Mononuclear cell (primary cell): ENCODE data around the gene TXNRD1. TPM values are rescaled to one million over a fixed set of nuclear protein-coding genes. Genes with fewer than 3 reads are reported as not detected.

ENCODE experiments used
- H3K27me3 ChIP-seq: 2 replicates; pipeline ENCODE4 v1.6.0; 2011; ENCODE audit warnings: low read length, control low read depth; ENCODE audit not compliant: insufficient read depth
- H3K4me1 ChIP-seq: 2 replicates; pipeline ENCODE4 v1.5.1; 2011; ENCODE audit warnings: mild to moderate bottlenecking, low read length, control low read depth; ENCODE audit not compliant: insufficient read depth
- H3K4me3 ChIP-seq: 2 replicates; pipeline ENCODE4 v1.5.1; 2011; ENCODE audit warnings: mild to moderate bottlenecking, low read length, moderate library complexity
- H3K9me3 ChIP-seq: 2 replicates; pipeline ENCODE4 v1.5.1; 2011; ENCODE audit warnings: low read depth, mild to moderate bottlenecking, control low read depth, low read length
- total RNA-seq: library from RNA; depleted of rRNA; stranded (reverse); fragments of >200 nt; gene quantifications from one replicate; pipeline ENCODE4 v1.2.3, GENCODE V29; 2012

TXNRD1 gene
- total RNA-seq, 1 donor, result 69.9 TPM

DNA sequence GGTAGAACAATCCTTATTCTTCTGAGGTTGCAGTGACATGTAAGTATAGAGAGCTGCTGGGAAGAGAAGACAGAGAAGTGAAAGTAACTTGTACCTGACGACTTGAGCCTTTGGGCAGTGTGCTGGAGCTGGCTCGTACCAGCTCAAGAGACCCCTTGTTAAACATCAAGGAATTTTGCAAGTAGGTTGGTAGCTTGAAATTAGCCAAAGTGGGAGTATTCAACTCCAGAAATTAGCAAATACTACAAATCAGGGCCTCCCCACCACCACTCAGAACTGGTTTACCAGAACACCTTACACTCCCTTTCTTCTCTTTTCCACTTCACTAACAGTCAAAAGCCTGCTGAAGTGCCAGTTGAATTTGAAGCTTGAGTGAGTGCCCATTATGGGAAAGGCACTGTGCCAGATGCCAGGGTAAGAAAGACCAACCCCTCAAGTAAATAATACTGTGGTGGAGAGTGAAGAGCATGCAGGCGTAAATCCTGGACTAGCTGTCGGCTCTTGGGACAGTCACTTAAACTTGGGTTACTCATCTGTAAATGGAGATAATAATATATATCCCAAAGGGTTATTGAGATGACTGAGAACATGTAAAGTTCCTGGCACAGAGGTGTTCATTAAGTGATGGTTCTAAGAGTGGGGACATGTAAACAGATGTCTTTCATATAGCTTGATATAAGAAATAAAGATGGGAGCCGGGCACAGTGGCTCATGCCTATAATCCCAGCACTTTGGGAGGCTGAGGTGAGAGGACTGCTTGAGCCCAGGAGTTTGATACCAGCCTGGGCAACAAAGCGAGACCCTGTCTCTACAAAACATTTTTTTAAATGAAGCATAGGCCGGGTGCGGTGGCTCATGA, 60.9 kb downstream of the TXNRD1 start:
- no peaks in the 10 kb centered on the region for H3K27me3 ChIP-seq
- H3K4me3 ChIP-seq, result no peak overlapping the region
- H3K9me3 ChIP-seq, result no peaks in the 10 kb centered on the region
- H3K4me1 ChIP-seq, result peaks cover 8% of the 10 kb centered on the region

DNA sequence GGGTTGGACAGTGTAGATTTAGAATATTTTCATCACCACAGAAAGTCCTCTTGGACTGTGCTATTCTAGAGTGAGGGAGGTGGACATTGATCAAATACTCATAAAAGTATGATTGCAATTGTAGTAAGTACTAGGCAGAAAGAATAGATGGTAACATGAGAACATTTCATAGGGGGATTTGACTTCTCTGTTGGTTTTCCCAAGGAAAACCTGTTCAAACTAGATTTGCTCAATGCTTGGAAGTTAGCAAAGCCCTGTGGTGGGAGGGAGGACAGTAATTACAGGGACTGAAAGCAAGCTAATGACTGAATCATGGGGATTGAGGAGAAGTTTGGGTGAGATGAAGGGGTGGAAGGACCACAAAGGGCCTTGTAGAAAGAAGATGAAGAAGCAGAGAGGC, 63.6 kb downstream of the TXNRD1 start:
- Histone ChIP-seq H3K27me3 (no peaks in the 10 kb centered on the region), H3K4me1 (peaks cover 8% of the 10 kb centered on the region), H3K9me3 (no peaks in the 10 kb centered on the region), H3K4me3 (no peak overlapping the region)

DNA sequence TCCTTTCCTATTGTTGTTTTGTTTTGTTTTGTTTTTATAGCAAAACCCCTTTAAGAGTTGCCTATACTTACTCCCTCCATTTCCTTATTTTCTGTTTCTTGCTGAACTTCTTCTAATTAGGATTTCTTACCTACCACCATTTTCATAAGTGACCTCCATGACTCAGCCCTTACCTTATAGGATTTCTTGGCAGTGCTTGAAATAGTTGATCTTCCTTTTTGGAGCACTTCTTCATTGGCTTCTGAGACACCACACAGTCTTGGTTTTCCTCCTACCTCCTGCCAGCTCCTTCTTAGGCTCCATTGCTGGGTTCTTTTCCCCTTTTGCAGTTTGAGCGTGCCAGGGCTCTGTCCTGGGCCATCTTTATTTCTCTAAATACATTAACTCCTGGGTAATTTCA, 64.5 kb downstream of the TXNRD1 start:
- Histone ChIP-seq H3K27me3 (no peaks in the 10 kb centered on the region), H3K4me3 (no peak overlapping the region), H3K9me3 (no peaks in the 10 kb centered on the region), H3K4me1 (peaks cover 8% of the 10 kb centered on the region)

- no peak overlapping the region for H3K4me3 ChIP-seq
- no peaks in the 10 kb centered on the region for H3K9me3 ChIP-seq
- no peaks in the 10 kb centered on the region for H3K27me3 ChIP-seq
- peaks cover 10% of the 10 kb centered on the region for H3K4me1 ChIP-seq
Measured at GRCh38 chr12:104280717-104281458, 65.3 kb downstream of the TXNRD1 start.

DNA sequence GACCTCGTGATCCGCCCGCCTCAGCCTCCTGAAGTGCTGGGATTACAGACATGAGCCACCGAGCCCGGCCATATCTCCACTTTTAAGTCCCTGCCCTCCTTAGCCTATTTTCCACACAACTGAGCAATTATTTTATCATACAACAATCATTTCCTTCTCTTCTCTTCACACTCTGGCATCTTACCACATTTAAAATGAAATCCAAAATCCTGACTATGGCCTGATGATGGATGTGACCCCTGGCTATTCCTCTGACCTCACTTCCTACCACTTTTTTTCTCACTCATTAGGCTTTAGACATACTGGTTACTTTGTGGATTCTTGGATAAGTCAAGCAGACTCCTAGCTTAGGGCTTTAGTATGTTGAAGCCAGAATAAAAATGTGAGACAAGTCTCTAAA, 66.1 kb downstream of the TXNRD1 start:
- Histone ChIP-seq H3K9me3 (no peaks in the 10 kb centered on the region), H3K27me3 (no peaks in the 10 kb centered on the region), H3K4me3 (no peak overlapping the region), H3K4me1 (peaks cover 10% of the 10 kb centered on the region)

- Histone ChIP-seq H3K4me3 (no peak overlapping the region), H3K27me3 (no peaks in the 10 kb centered on the region), H3K9me3 (no peaks in the 10 kb centered on the region), H3K4me1 (peaks cover 11% of the 10 kb centered on the region)
Measured at GRCh38 chr12:104282109-104282508, 66.5 kb downstream of the TXNRD1 start.

- no peak overlapping the region for H3K4me3 ChIP-seq
- peaks cover 34% of the 10 kb centered on the region for H3K4me1 ChIP-seq
- no peaks in the 10 kb centered on the region for H3K9me3 ChIP-seq
- H3K27me3 ChIP-seq, result no peaks in the 10 kb centered on the region
Measured at GRCh38 chr12:104285740-104286515, 70.3 kb downstream of the TXNRD1 start.

- Histone ChIP-seq H3K9me3 (no peaks in the 10 kb centered on the region), H3K4me3 (peak overlapping the region; percentile 49), H3K27me3 (no peaks in the 10 kb centered on the region), H3K4me1 (peaks cover 34% of the 10 kb centered on the region)
Measured at GRCh38 chr12:104286516-104287482, 71.2 kb downstream of the TXNRD1 start.

DNA sequence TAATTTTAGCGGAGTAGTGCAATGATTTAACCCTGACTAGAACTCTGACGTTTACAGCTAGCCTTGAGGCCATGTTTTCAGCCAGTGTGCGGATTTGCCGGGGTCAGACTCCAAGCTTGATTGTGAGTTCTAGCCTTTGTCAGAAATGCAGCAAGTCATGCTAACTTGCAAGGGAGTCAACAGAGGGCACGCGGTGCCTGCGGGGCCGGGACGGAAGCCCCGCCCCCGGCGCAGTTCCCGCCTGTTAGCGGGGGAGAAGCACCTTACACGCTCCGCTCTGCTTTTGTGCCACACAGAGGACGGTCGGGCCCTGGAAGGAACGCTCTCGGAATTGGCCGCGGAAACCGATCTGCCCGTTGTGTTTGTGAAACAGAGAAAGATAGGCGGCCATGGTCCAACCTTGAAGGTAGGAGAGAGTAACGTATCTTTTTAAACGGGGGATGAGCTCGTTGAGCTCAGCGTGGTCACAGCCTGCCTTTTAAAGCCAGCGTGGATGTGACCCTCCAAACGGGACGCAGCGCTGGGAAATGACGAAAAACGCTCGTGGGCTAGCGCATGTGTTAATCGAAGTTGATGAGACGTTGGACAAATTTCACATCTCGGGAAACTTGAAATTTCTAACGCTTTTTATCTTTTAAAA, 73.2 kb downstream of the TXNRD1 start:
- Histone ChIP-seq H3K9me3 (no peaks in the 10 kb centered on the region), H3K4me3 (peak overlapping the region; percentile 49), H3K4me1 (peaks cover 34% of the 10 kb centered on the region), H3K27me3 (no peaks in the 10 kb centered on the region)

DNA sequence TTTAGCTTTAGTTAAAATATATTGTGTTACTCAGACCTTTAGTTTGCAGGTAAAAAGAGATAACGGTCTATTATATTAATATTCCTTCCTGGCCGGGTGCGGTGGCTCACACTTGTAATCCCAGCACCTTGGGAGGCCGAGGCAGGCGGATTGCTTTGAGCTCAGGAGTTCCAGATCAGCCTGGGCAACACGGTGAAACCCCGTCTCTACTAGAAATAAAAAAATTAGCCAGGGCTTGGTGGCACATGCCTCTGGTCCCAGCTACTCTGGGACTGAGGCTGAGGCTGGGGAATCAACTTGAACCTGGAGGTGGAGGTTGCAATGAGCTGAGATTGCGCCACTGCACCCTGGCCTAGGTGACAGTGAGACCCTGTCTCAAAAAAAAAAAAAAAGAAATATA, 74.7 kb downstream of the TXNRD1 start:
- Histone ChIP-seq H3K4me1 (peaks cover 38% of the 10 kb centered on the region), H3K9me3 (no peaks in the 10 kb centered on the region), H3K4me3 (no peak overlapping the region), H3K27me3 (no peaks in the 10 kb centered on the region)

DNA sequence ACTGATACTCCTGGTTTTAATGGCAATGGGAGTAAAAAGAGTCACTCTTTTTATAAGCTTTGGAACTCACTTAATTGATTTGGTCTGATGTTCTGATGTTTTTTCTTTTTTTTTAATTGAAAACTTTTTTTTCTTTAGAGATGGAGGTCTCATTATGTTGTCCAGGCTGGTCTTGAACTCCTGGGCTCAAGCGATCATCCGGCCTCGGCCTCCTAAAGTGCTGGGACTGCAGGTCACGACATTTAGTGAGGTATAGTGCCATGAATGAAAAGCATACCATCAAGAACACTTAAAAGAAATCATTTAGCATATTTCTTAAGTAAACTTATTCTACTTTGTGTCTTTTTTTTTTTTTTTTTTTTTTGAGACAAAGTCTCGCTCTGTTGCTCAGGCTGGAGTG, 75.3 kb downstream of the TXNRD1 start:
- Histone ChIP-seq H3K9me3 (no peaks in the 10 kb centered on the region), H3K27me3 (no peaks in the 10 kb centered on the region), H3K4me3 (no peak overlapping the region), H3K4me1 (peaks cover 38% of the 10 kb centered on the region)

DNA sequence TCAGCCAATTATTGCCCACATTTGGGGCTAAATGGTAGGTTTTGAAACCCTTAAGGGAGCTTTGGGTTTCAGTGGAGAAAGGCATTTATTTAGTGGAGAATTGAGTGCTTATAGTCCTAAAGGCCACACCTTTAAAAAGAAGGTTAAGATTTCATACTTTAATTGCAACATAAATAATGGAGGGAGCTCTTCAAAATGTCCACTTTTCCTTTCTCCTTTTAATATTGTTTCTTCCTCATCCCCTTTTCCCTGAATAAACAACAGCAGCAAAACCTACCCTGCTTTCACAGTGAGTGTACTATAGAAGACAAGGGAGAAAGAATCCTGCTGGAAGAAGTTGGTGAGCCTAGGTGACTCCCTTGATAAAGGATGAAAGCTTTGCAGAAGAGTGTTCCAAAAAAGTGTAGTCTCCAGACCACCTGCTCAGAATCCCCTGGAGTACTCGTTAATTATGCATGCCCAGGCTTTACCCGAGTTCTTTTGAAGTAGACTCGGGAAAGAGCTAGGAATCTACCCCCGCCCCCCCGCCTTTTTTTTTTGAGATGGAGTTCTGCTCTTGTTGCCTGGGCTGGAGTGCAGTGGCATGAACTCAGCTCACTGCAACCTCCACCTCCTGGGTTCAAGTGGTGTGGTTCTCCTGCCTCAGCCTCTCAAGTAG, 76.4 kb downstream of the TXNRD1 start:
- Histone ChIP-seq H3K27me3 (no peaks in the 10 kb centered on the region), H3K4me1 (peaks cover 28% of the 10 kb centered on the region), H3K4me3 (no peak overlapping the region), H3K9me3 (no peaks in the 10 kb centered on the region)
